Suppressor macrophage (primary cell): ENCODE data around the gene TYRP1.
A peak's percentile ranks its signal among the peaks of the same experiment; 100 is the strongest.

Experiments
- DNase-seq, 4 experiments: peaks; one replicate each; pipeline ENCODE4 v3.0.0-alpha.2; 2020 to 2022

TYRP1 gene

DNA sequence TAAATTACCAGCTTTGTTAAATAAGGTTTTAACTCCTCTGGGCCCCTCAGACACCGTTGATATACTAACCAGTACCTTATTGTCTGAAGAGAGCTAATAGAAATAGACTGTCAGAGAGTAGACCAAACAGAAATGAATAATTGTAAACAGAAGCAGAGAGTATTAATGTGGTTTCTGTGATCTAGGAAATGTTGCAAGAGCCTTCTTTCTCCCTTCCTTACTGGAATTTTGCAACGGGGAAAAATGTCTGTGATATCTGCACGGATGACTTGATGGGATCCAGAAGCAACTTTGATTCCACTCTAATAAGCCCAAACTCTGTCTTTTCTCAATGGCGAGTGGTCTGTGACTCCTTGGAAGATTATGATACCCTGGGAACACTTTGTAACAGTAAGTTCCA, 5.1 kb downstream of the TYRP1 start:
- DNase-seq, result peak in 1 of 4 experiments; percentile 7

DNA sequence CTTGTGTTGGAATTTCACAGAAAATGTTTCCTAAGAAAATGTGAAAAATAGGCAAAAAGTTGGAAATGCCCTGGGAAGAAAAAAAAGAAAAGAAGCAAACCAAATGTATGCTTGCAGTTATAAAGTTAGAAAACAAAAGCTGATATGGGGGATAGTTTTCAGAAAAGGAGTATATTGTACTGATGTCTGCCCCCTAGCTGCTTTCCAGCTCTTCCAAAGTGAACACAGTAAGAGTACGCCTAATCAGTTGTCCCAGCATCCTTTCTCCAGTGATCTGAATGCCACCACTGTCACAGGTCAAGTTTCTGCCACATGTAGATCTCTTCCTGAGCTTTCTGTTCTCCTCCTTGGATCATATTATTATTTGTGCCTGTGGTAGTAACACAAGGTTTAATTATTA, 5.8 kb downstream of the TYRP1 start:
- no peak for DNase-seq

DNA sequence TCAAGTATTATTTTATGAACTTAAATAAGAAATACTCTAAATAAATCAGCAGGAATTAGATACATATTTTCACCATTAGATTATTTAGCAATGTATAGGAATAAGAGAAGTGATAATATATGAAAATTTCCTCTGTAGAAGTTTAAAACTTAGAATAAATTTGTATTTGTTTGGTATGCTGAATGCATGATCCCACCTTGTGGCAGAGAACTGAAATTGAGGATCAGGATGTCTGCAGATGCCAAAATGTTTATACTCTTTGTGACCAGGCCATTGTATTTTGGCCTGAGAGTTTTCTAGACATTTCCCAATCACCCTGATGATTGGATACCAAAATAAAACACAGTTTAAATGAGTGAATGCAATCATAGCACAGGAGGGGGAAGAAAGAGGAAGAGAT, 6.3 kb downstream of the TYRP1 start:
- no peak for DNase-seq

DNA sequence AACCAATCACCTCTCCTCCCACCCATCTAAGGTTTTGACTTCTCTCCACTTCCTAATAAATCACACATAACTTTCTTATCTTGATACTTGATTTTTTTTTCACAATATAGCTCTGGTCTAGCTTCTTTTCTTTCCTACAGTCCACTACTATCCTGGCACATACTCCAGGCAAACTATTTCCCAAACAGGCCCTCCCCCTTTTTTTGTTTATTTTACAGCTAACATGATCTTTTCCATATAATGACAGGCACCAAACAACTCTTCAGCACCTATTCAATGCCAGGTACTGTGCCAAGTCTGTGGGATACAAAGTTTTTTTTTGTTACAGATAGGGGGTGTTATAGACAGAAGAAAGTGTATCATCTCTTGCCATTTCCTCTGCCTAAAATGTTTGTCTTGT, 7.9 kb downstream of the TYRP1 start:
- DNase-seq, result no peak

DNA sequence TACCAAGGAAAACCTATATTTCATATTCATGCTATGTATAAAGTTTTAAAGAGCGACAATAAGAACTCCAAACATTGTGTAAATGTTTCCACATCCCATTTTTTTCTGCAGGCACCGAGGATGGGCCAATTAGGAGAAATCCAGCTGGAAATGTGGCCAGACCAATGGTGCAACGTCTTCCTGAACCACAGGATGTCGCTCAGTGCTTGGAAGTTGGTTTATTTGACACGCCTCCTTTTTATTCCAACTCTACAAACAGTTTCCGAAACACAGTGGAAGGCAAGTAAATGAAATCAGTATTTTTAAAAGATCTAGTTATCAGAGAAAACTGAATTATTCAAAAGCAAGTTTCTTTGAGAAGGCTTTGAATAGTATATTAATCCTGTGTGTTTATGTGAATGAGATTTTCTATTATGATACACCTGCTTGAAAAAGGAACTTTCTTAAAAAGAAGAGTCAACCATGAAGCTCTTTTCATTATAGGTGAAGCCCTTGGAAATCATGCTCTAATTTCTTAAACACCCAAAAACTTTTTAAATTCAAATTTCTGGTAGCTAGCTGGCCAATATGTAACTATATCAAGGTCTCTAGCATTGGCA, 9.1 kb downstream of the TYRP1 start:
- no peak for DNase-seq

DNA sequence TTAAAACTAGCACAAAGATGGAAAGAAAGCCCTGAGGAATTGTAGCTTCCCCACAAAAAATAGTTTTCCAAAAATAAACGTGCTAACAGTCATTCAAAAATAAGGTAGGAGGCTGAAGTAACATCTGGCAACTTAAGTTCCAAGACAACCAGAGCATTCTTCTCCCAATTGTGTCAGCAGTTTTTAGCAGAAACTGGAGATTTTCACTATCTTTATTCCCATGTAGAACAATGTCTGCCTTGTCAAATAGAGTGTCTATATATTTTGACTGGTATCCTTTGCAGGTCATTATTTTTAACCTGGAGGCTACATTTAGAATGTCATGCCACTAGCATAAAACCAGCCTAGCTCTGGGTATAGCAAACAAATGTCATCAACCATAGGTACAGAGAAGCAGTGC, 10.8 kb downstream of the TYRP1 start:
- no peak for DNase-seq

DNA sequence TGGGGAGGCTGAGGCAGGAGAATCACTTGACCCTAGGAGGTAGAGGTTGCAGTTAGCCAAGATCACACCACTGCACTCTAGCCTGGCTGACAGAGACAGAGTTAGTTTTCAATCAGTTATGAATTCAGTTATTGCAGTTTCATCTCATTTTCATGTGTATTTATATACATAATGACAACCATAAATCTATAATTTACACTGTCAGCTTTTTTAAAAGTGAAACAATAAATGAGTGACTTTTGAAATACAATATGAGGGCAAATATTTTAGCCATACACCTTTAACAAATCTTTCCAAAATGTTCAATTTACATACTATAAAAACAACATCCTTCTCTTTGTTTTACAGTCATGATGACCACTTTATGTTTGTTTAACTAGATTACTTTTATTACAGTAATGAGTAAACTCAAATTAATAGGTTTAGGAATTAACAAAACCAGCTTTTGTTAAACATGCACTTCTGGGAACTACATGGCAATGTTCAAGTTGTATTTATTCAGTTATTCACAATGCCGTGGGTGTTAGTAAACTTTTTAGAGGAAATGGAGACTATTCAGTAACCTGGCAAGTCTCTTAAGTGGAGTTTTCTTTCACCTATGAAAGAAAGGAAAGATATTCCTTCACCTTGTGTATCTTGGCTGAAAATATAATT, 12.7 kb downstream of the TYRP1 start:
- no peak for DNase-seq

DNA sequence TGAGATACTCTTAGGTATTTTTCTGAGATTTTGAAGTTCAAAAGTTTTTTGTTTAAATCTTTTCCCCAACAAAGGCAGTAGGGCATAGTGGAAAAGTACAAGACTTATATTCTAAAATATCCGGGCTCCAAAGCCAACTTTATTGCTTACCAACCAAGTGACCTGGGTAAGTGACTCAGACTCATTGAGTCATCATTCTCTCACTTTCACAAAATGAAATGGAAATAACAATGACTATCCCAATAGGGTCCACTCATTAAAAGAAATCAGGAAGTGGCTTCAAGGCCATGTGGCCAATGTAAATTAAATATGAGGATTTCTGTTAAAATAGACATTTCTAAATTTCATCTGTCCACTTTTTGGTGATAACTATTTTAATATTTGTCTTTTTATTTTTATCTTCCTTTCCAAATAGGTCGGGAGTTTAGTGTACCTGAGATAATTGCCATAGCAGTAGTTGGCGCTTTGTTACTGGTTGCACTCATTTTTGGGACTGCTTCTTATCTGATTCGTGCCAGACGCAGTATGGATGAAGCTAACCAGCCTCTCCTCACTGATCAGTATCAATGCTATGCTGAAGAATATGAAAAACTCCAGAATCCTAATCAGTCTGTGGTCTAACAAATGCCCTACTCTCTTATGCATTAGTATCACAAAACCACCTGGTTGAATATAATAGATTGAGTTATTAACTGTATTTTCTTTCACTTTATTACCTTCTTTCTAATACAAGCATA, 15.5 kb downstream of the TYRP1 start:
- DNase-seq, result no peak

DNA sequence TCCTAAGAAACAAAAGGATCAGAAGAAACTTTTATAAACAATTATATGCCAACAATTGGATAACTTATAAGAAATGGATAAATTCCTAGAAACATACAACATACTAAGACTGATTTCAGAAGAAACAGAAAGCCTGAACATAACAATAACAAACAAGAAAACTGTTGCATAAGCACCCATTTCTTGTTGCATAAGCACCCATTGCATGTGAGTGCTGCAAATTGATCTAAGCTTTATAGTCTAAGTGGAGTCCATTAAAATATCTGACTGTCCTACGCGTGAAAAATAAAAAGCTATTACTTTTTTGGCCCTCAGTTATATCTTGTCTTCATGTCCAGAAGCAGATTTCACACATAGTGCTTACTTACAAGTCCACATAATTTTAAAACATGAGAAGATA, 19.3 kb downstream of the TYRP1 start:
- no peak for DNase-seq

DNA sequence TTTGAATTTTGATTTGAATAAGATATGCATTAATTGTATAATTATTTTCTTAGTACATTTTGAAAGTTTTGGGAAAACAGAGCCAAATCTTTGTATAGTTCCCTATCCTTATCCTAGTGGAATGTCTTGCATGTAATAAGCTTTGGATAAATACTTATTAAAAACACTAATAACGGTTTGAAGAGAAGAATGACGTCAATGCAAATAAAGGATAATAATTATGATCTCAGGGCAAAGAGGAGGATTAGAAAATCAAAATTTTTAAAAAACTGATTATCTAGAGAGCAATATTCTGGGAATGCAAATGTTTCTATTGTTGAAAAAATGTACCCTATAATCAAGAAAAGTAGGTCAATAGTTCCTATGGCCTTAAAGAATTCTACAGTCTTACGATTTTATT, 22.1 kb downstream of the TYRP1 start:
- no peak for DNase-seq

DNA sequence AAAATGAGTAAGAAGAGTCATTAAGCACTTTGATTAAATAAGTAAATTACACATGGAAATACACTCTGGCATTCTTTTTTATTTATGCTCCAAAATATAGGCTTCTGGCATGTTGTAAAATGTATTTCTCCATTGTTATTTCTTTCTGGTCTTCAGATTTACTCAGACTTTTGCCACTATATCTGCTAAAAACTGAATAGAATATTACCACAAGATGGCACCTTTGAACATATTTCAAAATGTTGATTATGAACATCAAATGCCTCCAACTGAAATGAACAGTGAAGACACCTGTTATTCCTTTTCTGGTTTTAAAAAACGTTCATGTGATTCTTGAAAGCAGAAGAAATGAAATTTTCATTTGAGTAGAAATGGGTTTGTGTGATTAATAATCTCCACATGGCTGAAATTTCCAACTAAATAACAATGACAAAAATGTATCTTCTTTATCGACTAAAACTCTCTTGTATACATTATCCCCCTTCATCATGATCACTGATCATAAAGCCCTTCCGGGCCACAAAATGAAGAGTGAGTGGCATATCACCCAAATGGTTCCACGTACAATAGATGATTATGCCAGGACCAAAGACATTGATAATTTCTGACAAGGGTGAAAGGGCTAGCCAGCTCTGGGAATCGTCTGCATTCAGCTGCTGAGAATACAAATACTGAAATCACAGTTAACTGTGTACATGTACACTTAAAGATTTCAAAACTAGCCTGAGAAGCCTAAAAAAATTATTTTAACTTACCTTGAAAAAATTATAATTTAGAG, 23.8 kb downstream of the TYRP1 start:
- DNase-seq, result no peak

DNA sequence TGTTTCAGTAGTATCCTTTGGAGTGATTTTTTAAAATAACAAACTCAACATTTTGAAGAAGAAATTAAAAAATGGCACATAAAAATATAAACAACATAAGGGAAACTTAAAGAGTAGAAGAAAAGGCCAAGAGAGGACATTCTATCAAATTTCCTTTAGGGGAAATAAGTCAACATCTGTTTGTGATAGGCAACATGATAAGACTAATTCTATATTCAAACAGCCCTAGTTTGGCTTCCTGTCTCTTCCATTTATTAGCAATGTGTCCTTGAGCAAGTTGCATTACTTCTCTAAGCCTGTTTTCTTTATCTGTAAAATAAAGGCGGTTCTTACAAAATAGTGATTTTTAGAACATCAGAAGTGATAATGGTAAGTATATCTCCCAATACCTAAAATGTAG, 24.7 kb downstream of the TYRP1 start:
- no peak for DNase-seq

DNA sequence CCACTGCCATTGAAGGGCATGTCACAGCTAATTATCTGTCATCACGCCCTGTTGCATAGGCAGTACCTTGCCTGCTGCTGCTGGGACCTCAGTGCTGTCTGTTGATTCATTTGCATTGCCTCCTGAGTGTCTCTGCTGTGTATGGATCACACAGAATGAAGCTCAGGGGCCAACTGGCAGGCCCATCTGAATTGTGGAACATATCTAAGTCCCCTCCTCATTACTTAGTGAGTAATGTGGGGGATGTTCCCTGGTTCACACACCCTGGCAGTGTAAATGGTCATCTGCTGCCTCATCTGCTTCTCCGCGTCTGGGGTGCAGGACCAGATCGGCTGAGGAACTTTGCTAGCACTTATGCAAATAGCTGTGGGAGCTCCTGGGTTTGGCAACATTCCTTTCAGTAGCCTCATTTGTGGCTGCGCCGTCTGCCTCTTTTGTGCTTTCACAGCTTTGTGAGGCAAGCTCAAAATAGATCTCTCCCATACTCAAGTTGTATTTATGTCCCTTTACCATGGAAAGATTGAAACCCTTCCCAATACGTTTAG, 25.4 kb downstream of the TYRP1 start:
- no peak for DNase-seq

DNA sequence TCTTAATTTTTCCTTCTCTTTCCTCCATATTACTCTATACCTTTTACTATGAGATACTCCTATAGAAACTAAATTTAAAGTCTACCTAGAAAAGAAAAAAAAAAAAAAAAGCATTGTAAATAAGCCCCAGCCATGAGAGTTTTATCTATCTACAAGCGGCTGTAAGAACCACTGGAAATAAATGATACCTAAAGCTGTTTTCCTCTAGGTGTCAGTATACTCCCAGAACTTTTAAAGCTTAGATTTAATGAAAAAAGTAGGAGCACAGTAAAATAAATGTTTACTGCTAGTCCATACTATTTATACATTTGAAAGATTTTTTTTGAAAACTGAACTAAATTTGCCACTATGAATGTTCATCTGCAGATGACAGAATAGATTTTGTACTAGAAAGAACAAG, 26.2 kb downstream of the TYRP1 start:
- no peak for DNase-seq

DNA sequence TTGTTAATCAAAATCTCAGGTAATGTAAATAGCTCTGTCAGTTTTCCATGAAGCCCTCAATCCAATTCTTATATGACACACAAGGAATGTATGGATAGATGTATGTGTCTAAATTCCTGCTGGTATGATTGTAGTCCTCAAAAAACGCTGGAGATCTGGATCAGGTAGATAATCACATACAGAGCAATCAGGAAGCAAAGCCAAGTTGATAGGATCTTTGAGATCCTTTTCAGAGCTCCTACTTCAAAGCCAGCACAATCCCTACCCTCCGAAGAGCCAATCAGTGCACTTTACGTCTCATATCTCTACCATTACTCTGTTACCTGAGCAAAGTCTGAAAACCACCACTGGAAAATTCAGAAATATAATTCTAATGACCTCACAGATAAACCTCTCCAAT, 27.4 kb downstream of the TYRP1 start:
- no peak for DNase-seq

DNA sequence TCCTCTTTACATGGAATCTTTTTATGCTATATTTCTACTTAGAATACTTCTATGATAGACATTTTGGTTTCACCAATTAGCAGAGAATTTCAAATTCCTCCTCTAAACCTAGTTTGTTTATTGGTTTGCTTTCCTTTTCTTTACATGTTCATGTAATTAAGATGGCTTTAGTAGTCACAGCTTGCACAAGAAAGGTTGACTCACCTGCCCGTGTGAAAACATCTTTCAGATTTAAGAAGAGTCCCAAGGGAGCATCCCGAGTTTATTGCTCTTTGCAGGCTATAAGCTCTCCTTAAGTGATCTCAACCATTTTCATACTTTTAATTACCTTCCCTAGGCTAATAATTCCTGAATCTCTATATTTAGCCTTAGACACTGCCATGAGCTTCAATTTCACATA, 28.9 kb downstream of the TYRP1 start:
- DNase-seq, result no peak

DNA sequence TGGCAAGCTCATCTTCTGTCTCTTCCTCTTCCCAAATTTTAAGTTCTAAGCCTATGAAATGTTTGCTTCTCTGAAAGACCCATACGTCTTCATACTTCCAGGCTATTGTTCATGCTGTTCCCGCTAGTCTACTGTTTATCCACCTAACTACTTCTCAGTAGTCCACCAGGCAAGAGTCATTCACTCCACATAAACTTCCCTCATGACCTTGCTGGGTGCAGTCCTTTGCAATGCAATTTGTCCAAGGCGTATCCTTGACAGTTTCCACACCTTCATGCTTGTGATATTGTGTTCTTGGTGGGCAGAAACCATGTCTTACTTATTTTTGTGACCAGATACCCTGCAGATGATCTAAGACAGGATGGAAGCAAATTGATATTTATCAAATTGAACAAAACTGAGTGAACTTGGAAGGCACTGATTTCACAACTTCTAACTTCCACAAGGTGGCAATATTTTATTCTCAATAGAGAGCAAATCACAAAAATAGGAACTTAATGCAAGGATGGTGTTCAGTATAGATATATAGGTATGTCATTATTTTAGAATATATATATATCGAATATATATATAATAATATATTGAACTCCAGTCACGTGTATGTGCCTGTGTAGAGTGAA, 30.3 kb downstream of the TYRP1 start:
- DNase-seq, result peak in 1 of 4 experiments; percentile 8

DNA sequence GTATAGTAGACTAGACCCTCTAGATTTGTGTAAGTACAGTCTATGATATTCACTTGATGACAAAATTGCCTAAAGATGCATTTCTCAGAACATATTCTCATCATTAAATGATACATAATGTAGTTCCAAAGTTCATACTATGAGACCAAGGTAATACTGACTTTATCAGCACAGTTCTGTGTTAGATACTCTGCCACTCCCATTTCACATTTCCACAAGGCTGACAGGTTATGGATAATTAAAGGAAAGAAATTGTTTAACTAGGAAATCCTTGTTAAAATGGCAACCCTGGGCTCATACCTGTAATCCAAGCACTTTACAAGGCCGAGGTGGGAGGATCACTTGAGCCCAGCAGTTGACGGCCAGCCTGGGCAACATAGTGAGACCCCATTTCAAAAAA, 33.6 kb downstream of the TYRP1 start:
- DNase-seq, result no peak

DNA sequence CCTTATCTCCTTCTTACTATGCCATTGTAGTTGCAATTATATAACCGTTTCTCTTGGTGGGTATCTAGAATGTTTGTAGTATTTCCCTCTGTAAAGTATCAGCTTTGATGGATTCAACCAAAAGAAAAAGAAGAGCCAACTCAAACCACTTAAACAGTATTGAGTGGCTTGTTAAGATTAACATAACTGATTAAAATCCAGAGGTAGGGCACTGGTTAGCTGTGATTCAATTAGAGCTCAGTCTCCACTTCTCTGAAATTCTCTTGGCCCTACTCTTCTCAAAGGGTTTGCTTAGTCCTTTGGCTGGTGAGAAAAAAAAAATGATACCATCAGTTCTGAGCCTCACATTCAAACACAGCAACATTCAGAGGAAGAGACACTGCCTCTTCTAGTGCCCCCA, 37.0 kb downstream of the TYRP1 start:
- DNase-seq, result no peak

DNA sequence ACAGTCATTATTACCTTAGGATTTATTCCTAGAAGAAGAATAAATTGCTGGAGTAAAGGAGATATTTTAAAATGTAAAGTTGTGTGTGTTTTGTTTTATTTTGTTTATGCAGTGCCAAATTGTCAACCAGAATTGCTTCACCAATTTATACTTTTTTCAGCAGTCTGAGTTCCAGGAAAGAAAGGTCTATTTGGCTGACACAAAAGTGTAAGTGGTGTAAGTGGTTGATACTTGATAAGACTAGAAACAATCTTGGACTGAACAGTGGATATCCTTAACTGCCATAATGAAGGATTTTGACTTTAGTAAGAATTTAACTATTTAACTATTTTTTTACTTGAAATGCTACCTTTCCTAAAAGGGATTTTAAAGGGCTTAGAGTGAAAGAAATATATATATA, 37.7 kb downstream of the TYRP1 start:
- no peak for DNase-seq

DNA sequence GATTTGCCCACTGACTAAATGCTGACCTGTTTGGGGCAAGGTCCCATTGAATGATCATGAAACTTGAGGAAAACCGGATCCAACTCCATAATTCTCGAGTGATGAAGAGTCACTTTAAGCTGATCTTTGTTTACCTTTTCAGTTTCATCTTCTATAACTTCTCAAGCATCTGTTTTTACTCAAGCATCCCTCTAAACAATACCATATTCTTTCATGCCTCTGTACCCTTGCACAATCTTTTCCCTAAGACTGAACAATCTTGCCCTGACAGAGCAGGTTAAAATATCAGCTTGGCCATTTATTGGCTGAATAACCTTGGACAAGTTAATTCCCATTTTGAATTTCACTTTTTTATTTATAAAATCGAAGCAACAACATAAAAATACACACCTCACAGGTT, 39.8 kb downstream of the TYRP1 start:
- DNase-seq, result no peak

DNA sequence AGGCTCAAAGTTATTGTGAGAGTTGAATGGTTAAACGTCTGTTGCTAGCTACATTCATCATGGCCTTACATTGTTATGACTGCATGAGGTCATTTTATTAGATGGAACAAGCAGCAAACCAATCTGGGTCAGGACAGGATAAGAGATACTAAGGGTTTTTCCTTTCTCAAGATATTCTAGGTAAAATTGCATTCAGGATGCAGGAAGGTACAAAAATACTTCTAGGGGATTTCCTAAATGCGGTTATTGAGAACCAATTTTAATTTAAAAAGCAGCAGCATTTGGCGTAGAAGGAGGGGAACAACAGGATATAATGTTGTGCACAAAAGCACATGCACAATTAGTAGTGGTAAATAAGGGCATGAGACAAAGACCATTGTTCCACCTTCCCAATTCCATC, 42.5 kb downstream of the TYRP1 start:
- DNase-seq, result no peak

DNA sequence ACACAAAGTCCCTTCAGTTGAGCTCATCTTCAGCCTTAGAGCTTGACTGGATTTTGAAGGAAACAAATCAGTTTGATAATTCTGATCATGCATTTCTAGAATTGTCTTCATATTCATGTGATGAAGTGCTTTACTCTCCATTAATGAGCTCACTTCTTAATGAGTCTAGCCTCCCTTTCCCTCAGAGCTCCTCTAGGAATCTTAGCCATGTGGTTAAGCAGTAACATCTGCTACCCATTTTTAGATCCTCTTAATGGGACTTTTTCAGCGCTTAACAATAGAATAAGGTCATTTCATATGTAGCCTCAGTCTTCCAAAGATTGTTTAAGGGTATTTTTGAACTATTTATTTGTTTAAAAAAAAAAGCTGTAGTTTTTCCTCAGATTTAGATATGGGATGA, 44.7 kb downstream of the TYRP1 start:
- no peak for DNase-seq
